GM18520 (cell line): ENCODE results near the gene TUT4.
A peak's percentile ranks its signal among the peaks of the same experiment; 100 is the strongest.

Experiments used
- ATAC-seq: cut with Tn5 transposase; IDR thresholded peaks from one replicate; pipeline ENCODE4 v1.9.1; 2021; ENCODE audit not compliant: unreplicated experiment

TUT4 gene

DNA sequence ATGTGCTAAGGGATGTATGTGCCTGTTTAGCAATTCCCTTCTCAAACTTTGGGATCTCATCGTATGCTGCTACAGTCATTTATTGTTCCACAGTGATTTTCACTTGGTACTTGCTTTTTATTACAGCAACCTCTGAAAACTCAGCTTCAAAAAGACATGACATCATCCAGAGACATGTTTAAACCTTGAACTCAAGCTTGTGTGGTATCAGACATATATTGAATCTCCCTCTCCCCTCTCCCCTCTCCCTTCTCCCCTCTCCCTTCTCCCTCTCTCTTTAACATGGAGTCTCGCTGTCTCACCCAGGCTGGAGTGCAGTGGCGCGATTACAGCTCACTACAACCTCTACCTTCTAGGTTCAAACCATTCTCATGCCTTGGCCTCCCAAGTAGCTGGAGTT, 19.5 kb upstream of the TUT4 start:
- no peak for ATAC-seq

DNA sequence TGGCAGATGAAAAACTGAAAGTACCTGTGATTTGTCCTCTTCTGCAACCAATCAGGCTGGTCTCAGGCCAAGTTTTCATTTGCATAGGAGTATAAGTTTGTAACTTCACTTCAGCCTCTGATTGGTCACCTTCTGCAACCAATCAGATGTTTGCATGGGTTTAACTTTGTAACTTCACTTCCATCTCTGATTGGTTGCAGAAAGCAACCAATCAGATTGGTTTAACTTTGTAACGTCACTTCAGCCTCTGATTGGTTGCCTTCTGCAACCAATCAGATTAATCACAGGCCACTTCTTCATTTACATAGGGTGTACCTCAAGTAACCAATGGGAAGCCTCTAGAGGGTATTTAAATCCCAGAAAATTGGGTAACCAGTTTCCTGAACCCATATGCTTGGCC, 18.9 kb upstream of the TUT4 start:
- ATAC-seq, result no peak

DNA sequence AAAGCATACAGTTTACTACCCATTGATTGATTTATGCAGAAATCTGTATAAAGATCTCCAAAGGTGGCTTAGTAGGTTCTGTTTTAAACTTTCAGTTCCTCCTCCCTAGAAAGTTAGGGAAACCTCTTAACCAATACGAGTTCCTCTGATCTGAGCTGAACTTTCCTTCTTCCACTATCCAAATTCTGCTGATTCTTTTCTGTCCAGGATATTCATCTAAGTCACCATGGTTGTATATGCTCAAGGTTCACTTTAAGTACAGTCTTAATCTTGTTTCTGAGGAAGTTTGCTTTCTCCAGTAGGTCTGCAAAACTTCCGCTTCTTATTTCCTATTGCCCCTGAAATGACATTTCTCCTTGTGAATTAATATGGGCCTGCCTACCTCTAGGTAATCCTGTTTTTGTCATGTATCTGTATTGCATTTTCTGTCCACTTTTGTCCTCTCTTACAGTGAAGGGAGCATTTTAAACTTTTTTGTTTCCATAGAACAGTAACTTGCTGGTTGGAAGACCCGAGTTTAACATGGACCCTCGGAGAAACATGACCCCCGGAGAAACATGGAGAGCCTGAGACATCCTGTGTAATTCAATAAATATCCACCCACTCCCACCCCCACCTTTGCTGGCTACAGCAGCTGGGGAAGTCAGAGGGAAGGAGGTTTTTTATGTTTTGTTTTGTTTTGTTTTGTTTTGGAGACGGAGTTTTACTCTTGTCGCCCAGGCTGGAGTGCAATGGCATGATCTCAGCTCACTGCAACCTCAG, 16.7 kb upstream of the TUT4 start:
- no peak for ATAC-seq

DNA sequence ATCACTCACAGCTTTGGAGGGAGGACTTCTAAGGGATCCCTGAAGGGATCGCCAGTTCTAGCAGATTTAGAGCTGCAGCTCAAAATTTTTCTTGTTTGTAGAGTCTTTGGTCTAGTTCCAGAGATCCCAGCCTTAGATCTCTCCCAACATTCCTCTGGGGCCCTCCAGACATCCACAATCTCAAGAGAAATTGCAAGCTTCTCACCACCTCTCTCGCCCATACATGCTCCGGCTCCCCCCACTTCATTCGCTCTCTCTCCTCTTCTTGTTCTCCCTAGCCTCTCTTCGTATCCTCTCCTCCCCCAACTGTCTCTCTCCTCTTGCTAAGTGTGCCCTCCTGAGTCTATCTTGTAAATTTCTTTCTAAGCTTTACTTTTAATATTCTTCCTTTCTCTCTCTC, 15.1 kb upstream of the TUT4 start:
- no peak for ATAC-seq

DNA sequence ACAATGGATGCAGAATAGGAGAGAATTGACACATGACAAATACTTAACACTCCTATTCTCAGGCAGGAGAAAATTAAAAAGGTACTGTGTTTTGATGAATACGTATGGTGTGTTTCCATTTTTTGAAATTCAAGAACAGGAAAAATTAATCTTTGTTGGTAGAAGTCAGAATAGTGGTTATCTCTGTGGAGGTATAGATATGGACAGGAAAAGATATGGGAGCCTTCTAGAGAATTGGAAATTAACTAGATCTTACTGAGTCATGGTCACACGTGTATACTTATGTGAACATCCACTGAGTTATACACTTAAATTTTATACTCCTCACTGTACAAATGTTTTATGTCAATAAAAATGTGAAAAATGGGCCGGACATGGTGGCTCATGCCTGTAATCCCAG, 9.9 kb upstream of the TUT4 start:
- ATAC-seq, result no peak

DNA sequence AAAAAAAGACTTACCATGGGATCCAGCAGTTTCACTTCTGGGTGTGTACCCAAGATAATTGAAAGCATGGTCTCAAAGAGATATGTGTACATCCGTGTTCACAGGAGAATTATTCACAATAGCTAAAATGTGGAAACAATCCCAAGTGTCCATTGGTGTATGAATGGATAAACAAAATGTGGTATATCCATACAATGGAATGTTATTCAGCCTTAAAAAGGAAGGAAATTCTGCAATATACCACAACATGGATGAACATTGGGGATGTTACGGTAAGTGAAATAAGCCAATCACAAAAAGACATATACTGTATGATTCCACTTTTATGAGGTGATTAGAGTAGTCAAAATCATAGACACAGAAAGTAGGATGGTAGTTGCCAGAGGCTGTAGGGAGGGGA, 7.0 kb upstream of the TUT4 start:
- ATAC-seq, result no peak

DNA sequence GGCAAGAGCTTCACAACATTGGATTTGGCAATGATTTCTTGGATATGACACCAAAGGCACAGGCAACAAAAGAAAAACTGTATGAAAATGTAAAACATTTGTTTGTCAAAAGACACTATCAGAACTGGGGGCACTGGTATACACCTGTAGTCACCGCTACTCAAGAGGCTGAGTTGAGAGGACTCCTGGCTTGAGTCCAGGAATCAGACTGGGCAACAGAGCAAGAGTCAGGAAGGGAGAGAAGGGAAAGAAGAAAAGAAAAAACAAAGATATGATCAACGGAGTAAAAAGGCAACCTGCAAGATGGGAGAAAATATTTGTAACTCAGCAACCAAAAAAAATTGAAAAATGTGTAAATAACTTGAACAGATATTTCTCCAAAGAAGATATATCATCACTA, 6.0 kb upstream of the TUT4 start:
- no peak for ATAC-seq

DNA sequence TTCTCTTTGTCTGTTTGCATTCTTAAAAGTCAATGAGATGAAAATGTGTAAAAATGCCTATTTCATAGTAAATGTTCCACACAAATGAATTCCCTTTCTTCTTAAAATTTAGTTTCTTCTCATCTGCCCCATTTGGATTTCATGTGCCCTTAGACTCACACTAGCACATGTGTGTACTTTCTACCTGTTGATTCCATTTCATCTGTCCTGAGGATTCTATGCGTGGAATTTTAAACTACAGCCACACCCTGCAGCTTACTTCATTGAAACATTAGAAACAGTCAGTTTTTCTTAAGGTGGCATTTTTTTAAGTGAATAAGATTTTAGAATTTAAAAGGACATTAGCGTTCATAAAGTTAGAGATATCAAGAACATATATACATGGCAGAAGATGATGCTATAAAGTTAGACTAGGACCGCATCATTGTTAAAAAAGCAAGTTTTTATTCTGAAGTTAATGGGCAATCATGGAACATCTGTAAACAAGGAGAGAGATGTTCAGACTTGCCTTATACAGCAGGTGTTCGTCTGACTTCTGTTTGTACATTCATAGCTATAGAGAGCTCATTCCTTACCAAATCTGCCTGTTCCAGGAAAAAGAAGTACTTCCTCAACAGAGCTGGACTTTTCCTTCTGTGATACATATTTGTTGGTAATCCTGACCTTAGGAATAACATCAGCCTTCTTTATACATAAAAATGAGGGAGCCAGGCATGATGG, 3.9 kb upstream of the TUT4 start:
- ATAC-seq, result no peak

DNA sequence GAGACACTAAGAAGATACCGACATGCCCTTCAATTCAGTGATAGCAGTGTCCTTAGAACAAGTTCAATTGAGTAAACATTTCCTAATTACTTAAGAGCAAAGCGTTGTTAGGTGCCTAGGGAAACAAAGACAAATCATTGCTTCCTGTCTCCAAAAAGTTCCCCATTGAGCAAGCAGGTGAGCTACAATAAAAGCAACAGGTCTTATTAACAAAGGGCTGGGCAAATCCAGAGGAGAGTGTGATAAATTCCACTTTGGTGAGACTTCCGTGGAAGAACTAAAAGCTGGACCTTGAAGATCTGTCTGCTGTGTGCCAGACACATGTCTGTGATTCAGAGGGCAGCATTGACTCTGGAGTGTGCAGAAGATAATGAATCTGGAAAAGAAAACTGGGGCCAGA, 1.9 kb upstream of the TUT4 start:
- no peak for ATAC-seq

DNA sequence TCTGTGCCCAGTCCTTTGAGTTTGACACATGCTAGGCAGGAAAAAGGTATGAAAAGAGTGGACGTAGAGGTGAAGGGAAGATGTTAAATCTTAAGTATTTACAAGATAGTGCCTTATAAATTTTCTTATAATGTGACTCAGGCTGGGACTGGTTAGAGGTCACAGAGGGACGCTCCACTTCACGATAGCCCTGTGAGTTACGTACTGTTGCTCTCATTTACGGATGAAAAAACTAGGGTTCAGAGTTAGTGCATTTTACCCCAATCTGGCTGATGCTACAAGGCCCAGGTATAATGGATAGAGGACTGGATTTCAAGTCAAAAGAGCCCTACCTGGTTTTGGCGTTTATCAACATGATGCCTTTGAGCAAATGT, 1.4 kb upstream of the TUT4 start:
- no peak for ATAC-seq

DNA sequence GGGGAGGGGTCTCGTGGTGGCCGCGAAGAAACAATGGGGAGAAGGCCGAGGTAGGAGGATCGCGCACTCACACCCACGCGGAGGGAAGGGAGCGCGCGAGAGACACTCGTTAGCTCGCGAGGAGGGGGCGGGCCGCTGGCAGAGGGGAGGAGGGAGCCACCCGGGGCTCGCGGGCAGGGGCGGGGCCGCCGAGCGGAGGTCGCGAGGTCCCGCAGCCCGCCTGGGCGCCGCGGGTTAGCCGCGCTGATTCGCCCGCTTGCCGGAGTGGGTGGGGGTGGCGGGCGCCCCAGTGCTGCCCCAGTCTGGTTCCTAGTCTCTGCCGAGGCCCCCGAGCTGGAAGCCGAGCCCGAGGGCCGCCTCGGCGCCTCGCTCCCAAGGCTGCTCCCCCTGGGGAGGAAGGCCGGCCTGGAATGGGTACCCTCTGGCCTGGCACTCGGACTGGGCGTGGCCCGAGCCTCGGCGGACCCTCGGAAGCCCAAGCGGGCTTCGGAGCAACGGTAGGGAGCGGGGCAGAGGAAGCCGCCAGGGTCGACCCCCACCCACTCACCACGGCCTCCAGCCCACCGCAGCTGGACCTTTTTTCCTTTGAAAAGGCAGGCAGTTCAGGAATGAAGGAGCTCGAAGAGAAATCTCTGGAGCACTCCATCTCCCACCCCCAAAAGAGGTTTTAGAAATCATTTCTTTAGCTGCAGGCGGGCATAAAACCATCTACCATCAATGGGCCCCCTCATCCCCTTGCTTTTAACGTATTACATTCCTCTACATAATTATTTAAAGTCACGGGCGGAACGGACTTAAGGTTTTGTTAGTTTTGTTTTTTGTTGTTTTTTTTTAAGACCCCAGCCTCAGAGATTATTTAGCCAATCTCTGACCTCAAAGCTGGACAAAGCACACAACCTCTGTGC, 722 bp upstream of the TUT4 start:
- peak; percentile 44 for ATAC-seq

DNA sequence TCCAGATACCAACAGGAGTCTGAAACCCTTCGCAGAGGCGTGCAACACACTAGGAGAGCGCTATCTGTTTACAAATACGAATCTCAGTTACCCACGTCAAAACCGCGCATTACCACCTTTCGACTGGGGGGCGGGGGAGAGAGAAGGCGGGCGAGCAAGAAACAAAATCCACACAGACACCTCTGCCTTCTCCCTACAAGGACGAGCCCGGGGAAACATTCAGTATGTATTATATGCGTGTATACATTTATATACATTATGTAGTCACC, 722 bp downstream of the TUT4 start:
- no peak for ATAC-seq

DNA sequence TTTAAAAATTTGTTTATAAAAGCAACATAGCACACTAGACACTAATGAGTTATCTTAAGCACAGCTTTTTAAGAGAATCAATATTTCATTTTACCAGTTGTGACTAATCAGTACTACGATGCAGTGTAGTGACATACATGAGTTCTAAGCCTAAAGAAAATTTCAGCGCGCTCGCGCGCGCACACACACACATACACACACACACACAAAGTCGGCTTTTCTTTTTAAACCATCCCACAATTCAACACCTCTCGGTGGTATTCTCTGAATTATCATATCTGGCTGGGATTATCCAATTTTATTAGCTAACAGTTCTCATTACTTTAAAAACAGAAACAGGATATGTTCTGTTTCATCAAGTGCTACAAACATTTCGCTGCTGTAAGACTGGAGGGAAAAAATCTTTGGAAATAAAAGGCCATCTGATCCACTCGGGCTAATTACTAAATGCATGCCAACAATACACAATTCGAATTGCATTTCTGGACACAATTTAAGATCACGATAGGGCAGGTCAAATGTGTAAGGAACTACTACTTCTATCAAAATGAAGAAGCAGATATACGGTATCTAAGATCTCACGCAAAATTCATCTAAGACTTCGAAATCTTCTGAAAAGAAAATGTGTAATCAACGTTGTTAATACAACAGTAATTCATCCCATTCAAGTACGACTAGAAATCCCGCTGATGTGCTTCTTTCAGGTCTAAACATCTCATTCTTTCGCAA, 1.2 kb downstream of the TUT4 start:
- no peak for ATAC-seq

DNA sequence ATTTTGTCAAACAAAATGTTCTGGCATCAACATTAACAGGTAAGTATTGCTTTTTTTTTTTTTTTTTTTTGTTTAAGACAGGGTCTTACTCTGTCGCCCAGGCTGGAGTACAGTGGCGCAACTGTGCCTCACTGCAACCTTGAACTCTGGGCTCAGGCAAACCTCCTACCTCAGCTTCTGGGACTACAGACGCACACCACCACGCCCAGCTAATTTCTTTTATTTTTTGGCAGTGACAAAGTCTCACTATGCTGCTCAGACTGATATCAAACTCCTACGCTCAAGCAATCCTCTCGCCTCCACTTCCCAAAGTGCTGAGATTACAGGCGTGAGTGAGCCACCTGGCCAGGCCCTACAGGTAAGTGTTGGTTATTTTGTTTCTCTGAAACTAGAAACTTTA, 2.4 kb downstream of the TUT4 start:
- no peak for ATAC-seq

DNA sequence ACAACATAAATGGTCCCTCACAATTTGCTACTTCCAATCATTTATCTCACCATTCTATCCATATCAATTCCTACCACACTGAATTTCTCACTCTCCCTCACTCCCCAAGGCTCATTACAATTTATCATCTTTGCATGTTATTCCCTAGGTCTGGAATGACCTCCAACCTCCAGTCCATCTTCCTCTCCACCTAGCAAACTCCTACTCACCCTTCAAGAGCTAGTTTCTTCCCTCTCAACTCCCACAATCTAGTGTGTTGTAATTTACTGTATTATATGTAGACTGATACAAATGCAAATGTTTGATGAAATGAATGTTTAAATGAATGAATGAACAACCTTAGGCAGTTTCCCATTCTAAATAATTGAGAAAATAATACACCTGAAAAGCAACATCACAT, 3.6 kb downstream of the TUT4 start:
- ATAC-seq, result no peak

DNA sequence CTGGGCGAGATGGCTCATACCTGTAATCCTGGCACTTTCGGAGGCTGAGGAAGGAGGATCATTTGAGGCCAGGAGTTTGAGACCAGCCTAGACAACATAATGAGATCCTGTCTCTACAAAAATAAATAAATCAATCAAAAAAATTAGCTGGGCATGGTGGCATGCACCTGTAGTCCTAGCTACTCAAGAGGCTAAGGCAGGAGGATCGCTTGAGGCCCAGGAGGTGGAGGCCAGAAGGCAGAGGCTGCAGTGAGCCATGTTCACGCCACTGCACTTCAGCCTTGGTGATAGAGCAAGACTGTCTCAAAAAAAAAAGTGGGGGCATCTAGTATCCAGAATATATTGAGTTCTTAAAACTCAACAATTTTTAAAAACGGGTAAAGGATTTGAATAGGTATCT, 6.0 kb downstream of the TUT4 start:
- ATAC-seq, result no peak

DNA sequence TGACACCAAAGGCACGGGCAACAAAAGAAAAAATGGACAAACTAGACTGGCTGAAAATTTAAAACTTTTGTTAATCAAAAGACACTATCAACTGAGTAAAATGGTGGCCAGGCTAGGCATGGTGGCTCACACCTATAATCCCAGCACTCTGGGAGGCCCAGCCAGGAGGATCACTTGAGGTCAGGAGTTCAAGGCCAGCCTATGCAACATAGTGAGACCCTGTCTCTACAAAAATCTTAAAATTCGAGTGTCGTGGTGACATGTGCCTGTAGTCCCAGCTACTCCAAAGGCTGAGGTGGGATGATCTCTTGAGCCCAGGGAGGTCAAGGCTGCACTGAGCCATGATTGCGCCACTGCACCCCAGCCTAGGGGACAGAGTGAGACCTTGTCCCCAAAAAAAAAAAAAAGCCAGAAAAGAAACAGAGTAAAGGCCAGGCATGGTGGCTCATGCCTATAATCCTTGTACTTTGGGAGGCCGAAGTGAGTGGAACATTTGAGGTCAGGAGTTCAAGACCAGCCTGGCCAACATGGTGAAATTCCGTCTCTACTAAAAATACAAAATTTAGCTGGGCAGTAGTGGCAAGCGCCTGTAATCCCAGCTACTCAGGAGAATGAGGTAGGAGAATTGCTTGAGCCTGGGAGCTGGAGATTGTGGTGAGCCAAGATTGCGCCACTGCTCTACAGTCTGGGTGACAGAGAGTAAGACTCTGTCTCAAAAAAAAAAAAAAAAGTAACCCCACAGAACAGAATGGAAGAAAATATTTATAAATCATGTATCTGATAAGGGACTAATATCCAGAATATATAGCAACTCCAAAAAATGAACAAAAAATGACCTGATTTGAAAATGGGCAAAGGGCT, 8.0 kb downstream of the TUT4 start:
- ATAC-seq, result no peak

DNA sequence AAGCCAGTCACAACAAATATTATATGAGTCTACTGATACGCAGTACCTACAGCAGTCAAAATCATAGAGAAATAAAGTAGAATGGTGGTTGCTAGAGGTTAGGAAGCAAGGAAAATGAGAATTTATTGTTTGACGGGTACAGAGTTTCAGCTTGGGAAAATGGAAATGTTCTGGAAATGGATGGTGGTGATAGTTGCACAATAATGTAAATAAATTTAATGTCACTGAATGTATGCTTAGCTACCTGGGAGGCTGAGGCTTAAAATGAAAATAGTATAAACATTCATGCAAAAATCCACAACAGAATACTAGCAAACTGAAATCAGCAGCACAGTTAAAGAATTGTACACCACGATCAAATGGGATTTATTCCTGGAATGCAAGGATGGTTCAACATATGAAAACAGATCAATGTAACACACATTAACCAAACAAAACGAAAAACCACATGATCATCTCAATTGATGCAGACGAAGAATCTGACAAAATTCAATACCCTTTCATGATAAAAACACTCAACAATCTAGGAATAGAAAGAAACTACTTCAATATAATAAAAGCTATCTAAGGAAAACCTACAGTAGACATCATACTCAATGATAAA, 10.7 kb downstream of the TUT4 start:
- ATAC-seq, result no peak

DNA sequence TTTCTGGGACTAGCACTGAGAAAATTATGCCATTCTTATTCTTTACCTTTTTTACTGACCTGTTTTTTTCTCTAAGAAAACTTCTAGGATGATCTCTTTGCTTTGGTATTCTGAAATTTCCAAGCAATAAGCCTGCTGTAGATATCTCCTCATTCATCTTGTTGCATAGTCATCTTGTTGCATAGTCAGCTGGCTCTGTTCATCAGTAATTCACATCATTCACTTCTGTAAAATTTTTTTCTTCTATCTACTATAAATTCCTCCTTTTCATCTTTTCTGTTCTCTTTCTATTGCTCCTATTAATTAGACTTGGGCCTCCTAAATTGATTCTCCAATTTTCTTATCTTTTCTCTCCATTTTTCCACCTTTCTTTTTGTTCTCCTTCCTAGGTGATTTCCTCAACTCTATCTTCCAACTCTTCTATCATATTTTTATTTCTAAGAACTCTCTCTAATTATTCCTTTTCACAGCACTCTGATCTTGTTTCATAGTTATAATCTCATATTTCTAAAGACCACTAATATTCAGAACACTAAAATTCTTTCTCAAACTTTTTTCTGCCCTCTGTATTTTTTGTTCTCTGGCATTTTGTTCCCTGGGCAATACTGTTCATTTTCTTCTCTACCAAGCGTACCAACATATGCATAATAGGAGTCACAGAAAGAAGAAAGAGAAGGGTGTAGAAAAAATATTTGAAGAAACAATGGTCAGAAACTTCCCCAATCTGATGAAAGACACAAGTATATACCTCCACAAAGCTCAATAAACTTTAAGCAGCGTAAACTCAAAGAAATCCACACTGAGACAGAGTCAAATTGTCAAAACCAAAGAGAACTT, 17.7 kb downstream of the TUT4 start:
- ATAC-seq, result no peak
